ENCODE measurements around the gene DENND5B.
"Not testable (repeated sequence)": the region's sequence is repeated elsewhere in the genome, so short reads cannot be mapped to it uniquely, and the experiment has no call there.

DENND5B gene

GRCh38 chr12:31456562-31456961, 134.4 kb downstream of the DENND5B start:
- no peak for DNase-seq

- DNase-seq = no peak
Measured at GRCh38 chr12:31444736-31445135, 146.2 kb downstream of the DENND5B start.

GRCh38 chr12:31440586-31440985, 150.3 kb downstream of the DENND5B start:
- no peak for DNase-seq

DNA sequence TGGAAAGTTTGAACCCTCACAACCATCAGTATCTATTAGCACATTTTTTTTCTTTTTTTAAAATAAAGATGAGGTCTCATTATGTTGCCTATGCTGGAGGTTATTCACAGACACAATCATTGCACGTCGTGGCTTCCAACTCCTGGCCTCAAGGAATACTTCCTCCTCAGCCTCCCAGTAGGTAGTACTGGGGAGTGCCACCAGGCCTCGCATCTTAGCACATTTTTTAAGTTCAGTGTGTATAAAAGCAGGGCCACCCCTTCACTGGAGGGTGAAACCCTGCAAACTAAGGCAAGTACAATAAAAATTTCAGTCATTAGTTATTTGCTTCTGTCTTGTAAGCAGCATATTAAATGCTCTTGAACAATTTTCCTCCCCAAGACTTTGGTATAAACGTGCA, 150.8 kb downstream of the DENND5B start:
- no peak for DNase-seq

GRCh38 chr12:31431721-31432240, 159.2 kb downstream of the DENND5B start:
- peak; percentile 30 for DNase-seq

DNA sequence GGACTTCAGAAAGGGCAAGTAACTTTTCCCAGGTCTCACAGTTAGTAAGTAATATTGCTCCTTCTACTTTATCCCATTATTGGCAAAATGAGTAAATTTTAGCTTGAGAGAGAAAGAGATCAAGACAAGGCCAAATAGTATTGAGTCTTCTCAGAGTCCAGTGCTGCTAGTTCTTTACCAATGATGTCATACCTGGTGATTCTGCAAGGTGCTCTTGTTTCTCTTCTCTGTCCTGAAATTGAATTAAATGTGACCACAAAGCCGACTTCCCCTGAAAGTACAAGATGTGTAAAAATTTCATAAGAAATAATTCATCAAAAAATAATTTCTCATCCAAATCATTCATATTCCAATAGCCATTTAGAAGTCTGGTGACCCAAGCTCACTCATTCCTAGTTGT, 167.5 kb downstream of the DENND5B start:
- no peak for DNase-seq

GRCh38 chr12:31412292-31412801, 178.6 kb downstream of the DENND5B start:
- no peak for DNase-seq

GRCh38 chr12:31408763-31409162, 182.2 kb downstream of the DENND5B start:
- no peak for DNase-seq

- no peak for DNase-seq
Measured at GRCh38 chr12:31407562-31407961, 183.4 kb downstream of the DENND5B start.

- DNase-seq = no peak
Measured at GRCh38 chr12:31406345-31406744, 184.6 kb downstream of the DENND5B start.

GRCh38 chr12:31405021-31405420, 185.9 kb downstream of the DENND5B start:
- DNase-seq = no peak

GRCh38 chr12:31403099-31403607, 187.8 kb downstream of the DENND5B start:
- peak; percentile 77 for DNase-seq

GRCh38 chr12:31393004-31393550, 197.9 kb downstream of the DENND5B start:
- DNase-seq = no peak

DNA sequence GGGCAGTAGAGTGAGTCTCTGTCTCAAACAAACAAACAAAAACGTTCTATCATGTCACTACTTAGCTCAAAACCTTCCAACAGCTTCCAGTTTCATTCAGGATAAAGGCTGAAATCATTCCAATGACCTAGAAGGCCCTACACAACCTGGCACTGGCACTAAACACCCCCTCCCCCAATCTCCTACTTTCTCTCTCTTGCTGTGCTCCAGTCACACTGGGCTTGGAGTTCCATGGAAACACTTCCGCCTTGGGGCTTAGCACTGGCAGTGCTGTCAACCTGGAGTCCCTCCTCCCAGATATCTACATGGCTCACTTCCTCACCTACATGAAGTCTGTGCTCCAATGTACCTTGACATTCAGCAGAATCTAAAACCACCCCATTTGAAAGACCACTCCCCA, 199.9 kb downstream of the DENND5B start:
- no peak for DNase-seq

GRCh38 chr12:31388713-31389112, 202.2 kb downstream of the DENND5B start:
- no peak for DNase-seq

DNA sequence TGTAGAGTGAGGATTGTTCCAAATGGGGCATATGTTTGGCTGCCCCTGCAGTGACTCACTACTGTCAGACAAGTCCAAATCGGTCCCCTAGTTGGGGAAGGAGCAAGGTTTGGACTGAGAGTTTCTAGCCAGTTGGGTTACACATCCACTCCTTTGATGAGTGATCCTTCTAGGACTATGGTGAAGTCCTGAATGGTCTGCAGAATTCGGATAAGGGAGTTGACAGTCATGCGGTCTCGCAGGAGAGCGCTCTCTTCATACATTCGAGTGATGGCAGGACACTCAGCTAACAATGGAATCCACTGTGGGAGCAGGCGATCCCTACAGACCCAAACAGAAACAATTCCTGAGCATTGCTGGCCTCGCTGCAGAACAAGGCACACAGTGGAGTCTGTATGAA, 203.5 kb downstream of the DENND5B start:
- no peak for DNase-seq

- DNase-seq = no peak
Measured at GRCh38 chr12:31387011-31387410, 203.9 kb downstream of the DENND5B start.

- DNase-seq = no peak
Measured at GRCh38 chr12:31386364-31386777, 204.6 kb downstream of the DENND5B start.

GRCh38 chr12:31377210-31377609, 213.7 kb downstream of the DENND5B start:
- not testable (repeated sequence) for DNase-seq

DNA sequence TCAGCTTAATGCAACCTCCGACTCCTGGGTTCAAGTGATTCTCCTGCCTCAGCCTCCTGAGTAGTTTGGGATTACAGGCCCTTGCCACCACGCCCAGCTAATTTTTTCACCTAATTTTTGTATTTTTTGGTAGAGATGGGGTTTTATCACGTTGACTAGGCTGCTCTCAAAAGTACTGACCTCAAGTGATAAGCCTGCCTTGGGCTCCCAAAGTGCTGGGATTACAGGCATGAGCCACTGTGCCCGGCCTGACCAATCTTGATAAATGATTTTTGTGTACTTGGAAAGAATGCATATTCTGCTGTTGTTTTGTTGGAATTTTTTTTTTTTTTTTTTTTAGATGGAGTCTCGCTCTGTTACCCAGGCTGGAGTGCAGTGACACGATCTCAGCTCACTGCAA, 215.5 kb downstream of the DENND5B start:
- DNase-seq = not testable (repeated sequence)

DNA sequence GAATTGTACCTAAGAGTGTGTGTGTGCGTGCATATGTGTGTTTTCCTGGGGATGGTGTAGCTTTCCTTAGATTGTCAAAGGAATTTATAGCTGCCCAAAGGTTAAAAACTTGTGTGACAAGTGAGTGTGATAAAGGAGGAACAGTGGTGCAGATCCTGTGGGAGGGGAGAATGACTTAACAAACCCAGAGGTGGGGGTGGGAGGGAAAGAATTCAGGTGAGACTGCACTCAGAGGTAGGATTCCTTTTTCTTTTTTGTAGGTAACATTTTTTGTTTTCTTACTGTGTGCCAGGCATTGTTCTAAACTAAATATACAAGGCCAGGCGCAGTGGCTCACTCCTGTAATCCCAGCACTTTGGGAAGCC, 219.7 kb downstream of the DENND5B start:
- no peak for DNase-seq

- no peak for DNase-seq
Measured at GRCh38 chr12:31370531-31371255, 220.2 kb downstream of the DENND5B start.

DNA sequence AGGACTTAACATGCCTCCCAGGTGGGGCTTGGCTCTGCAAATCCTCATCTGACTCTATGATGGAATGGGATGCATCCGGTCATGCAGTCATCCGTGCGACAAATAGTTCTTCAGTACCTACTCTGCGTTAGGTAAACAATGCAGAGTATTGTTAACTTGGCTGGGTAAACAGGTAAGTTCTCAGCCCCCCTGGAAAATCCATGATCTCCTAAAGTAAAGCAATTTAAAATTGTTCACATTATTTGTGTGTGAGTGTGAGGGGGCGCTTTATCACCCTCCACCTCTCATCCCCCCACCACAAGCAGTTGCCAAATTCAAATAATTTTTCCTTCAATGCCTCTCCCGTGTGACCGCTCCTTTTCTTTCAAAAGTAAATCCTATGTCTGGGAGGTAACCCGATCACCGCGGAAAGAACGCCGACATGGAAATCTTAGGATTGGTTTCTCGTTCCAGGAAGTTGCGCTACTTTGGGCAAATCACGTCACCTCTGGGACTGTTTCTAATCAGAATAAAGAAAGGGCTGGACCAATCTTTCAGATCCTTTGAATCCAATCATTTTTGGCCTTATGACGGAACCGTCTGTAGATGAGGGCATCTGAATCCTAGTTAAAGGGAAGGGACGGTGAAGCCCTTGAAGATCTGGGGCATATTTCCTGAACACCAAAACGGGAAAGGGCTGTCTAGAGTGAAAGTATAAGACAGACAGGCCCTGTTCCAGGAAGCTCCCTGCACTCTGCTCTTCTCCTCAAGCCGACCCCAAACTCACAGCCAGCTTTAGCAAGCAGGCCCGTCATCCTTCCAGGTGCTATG, 221.0 kb downstream of the DENND5B start:
- peak; percentile 83 for DNase-seq
